Suprapubic skin (tissue), 4 donors: ENCODE data around the gene GRID1. TPM values are rescaled to one million over a fixed set of nuclear protein-coding genes. Genes with fewer than 3 reads are reported as not detected.

Source experiments
- DNase-seq, 2 donors: peaks; one replicate each; pipeline ENCODE4 v3.0.0-alpha.2; 2019; ENCODE audit warnings: low spot score in 2 of 2
- H3K27ac ChIP-seq: fragments of 200-600 bp; sonication (generic); one replicate; pipeline ENCODE4 v1.5.1; 2019
- H3K27me3 ChIP-seq: fragments of 200-600 bp; sonication (generic); one replicate; pipeline ENCODE4 v1.5.1; 2019
- H3K36me3 ChIP-seq: fragments of 200-600 bp; sonication (generic); one replicate; pipeline ENCODE4 v1.5.1; 2019
- H3K4me1 ChIP-seq: fragments of 200-600 bp; sonication (generic); one replicate; pipeline ENCODE4 v1.5.1; 2019
- H3K4me3 ChIP-seq: fragments of 200-600 bp; sonication (generic); one replicate; pipeline ENCODE4 v1.5.1; 2019; ENCODE audit warnings: mild to moderate bottlenecking
- H3K9me3 ChIP-seq: fragments of 200-600 bp; sonication (generic); one replicate; pipeline ENCODE4 v1.5.1; 2019
- CTCF ChIP-seq, 2 donors: fragments of 200-600 bp in 1 of 2; fragments of 450-650 bp in 1 of 2; sonication (generic) in 1 of 2; IDR thresholded peaks; one replicate each; pipeline ENCODE4 v1.5.1; 2016 to 2019; ENCODE audit warnings: antibody characterized with exemption in 2 of 2, mild to moderate bottlenecking in 1 of 2, moderate library complexity in 1 of 2
- EP300 ChIP-seq: sonication (generic); formaldehyde crosslinking; IDR thresholded peaks from one replicate; pipeline ENCODE4 v1.6.1; 2017; ENCODE audit warnings: antibody characterized with exemption
- POLR2A ChIP-seq, 2 donors: fragments of 450-650 bp; IDR thresholded peaks; one replicate each; pipeline ENCODE4 v1.6.1; 2017; ENCODE audit warnings: antibody characterized with exemption in 2 of 2, mild to moderate bottlenecking in 2 of 2, moderate library complexity in 2 of 2
- POLR2AphosphoS5 ChIP-seq, 3 donors: sonication (generic); formaldehyde crosslinking; IDR thresholded peaks; one replicate each; pipeline ENCODE4 v1.6.1; 2017; ENCODE audit warnings: antibody characterized with exemption in 3 of 3
- WGBS: methylation state at CpG from one replicate; pipeline ENCODE4 v1.1.5; 2018; 5-methylcytosine and 5-hydroxymethylcytosine counted together
- total RNA-seq, 4 donors: library from RNA; depleted of rRNA; stranded (reverse); fragments of >200 nt; gene quantifications; one replicate each; pipeline ENCODE4 v1.1.0, GENCODE V29; 2016

Gene GRID1
- total RNA-seq, 4 donors from 2014 or later = 1.8 to 3.1 (median 2.4) TPM

- TF ChIP-seq POLR2A (IDR thresholded peaks at IDR 0.05) = no peak
- TF ChIP-seq EP300 = no peak
- no peak overlapping the region for H3K27ac ChIP-seq
- H3K27me3 ChIP-seq = peaks cover 36% of the 10 kb centered on the region
- peaks cover 12% of the 10 kb centered on the region for H3K4me1 ChIP-seq
- no peak overlapping the region for H3K4me3 ChIP-seq
- 78% methylated on average over 5 of the region's 5 CpGs for WGBS
- peak; percentile 31 to 50 for DNase-seq
- no peaks in the 10 kb centered on the region for H3K9me3 ChIP-seq
- H3K36me3 ChIP-seq = no peaks in the 10 kb centered on the region
These were observed 105.1 kb downstream of the GRID1 start for GRCh38 chr10:86261470-86261869.

- Histone ChIP-seq H3K27me3 (peaks cover 36% of the 10 kb centered on the region), H3K36me3 (no peaks in the 10 kb centered on the region), H3K4me1 (peaks cover 12% of the 10 kb centered on the region), H3K9me3 (no peaks in the 10 kb centered on the region), H3K4me3 (no peak overlapping the region), H3K27ac (no peak overlapping the region)
- peak in 1 of 2 donors; percentile 29 for DNase-seq
- TF ChIP-seq EP300 = no peak
- no peak for TF ChIP-seq CTCF (IDR thresholded peaks at IDR 0.05)
- no peak for TF ChIP-seq POLR2AphosphoS5 (IDR thresholded peaks at IDR 0.05)
- TF ChIP-seq POLR2A (IDR thresholded peaks at IDR 0.05) = no peak
- 74% methylated on average over 6 of the region's 6 CpGs for WGBS
These were observed 106.0 kb downstream of the GRID1 start for GRCh38 chr10:86260564-86260963.

- H3K36me3 ChIP-seq = no peaks in the 10 kb centered on the region
- 86% methylated on average over 4 of the region's 4 CpGs for WGBS
- no peak for TF ChIP-seq CTCF (IDR thresholded peaks at IDR 0.05)
- TF ChIP-seq POLR2AphosphoS5 (IDR thresholded peaks at IDR 0.05) = no peak
- TF ChIP-seq POLR2A (IDR thresholded peaks at IDR 0.05) = no peak
- no peak for TF ChIP-seq EP300
- H3K27ac ChIP-seq = no peak overlapping the region
- peaks cover 36% of the 10 kb centered on the region for H3K27me3 ChIP-seq
- H3K9me3 ChIP-seq = no peaks in the 10 kb centered on the region
- H3K4me3 ChIP-seq = no peak overlapping the region
- no peak for DNase-seq
- H3K4me1 ChIP-seq = peaks cover 12% of the 10 kb centered on the region
These were observed 106.6 kb downstream of the GRID1 start for GRCh38 chr10:86259901-86260562.

- H3K9me3 ChIP-seq = no peaks in the 10 kb centered on the region
- H3K27ac ChIP-seq = no peak overlapping the region
- no peak overlapping the region for H3K4me3 ChIP-seq
- H3K36me3 ChIP-seq = no peaks in the 10 kb centered on the region
- DNase-seq = no peak
- no peak for TF ChIP-seq CTCF (IDR thresholded peaks at IDR 0.05)
- TF ChIP-seq POLR2AphosphoS5 (IDR thresholded peaks at IDR 0.05) = no peak
- no peak for TF ChIP-seq EP300
- TF ChIP-seq POLR2A (IDR thresholded peaks at IDR 0.05) = no peak
- peaks cover 19% of the 10 kb centered on the region for H3K4me1 ChIP-seq
- 26% methylated on average over 3 of the region's 3 CpGs for WGBS
- peaks cover 25% of the 10 kb centered on the region for H3K27me3 ChIP-seq
These were observed 107.7 kb downstream of the GRID1 start for GRCh38 chr10:86258941-86259340.

GRCh38 chr10:86258499-86258898, 108.1 kb downstream of the GRID1 start:
- TF ChIP-seq POLR2AphosphoS5 (IDR thresholded peaks at IDR 0.05) (no peak), POLR2A (IDR thresholded peaks at IDR 0.05) (no peak)
- Histone ChIP-seq H3K4me1 (peaks cover 23% of the 10 kb centered on the region), H3K4me3 (no peak overlapping the region), H3K27ac (no peak overlapping the region), H3K9me3 (no peaks in the 10 kb centered on the region), H3K27me3 (peaks cover 22% of the 10 kb centered on the region), H3K36me3 (no peaks in the 10 kb centered on the region)
- 33% methylated on average over 1 of the region's 1 CpG for WGBS
- no peak for DNase-seq

GRCh38 chr10:86257683-86258082, 108.9 kb downstream of the GRID1 start:
- Histone ChIP-seq H3K27ac (no peak overlapping the region), H3K4me1 (peaks cover 20% of the 10 kb centered on the region), H3K36me3 (no peaks in the 10 kb centered on the region), H3K4me3 (no peak overlapping the region), H3K9me3 (no peaks in the 10 kb centered on the region), H3K27me3 (peaks cover 15% of the 10 kb centered on the region)
- DNase-seq = no peak
- 93% methylated on average over 2 of the region's 2 CpGs for WGBS
- TF ChIP-seq POLR2AphosphoS5 (IDR thresholded peaks at IDR 0.05) = no peak
- TF ChIP-seq POLR2A (IDR thresholded peaks at IDR 0.05) = no peak
- TF ChIP-seq CTCF (IDR thresholded peaks at IDR 0.05) = no peak
- TF ChIP-seq EP300 = no peak
